Neural cell (in vitro differentiated cells): ENCODE measurements around the gene SUSD3. TPM values are rescaled to one million over a fixed set of nuclear protein-coding genes. Genes with fewer than 3 reads are reported as not detected.

ENCODE experiments used
- H2AFZ ChIP-seq: fragments of 200-600, 300-800 bp; sonication (generic), shearing (Covaris generic); 2 replicates; pipeline ENCODE4 v1.6.0; 2014; ENCODE audit warnings: low read depth, mild to moderate bottlenecking, antibody characterized with exemption, low read length, moderate library complexity
- H3F3A ChIP-seq: fragments of 200-600 bp; shearing (Covaris generic); 2 replicates; pipeline ENCODE4 v1.6.1; 2016; ENCODE audit warnings: mild to moderate bottlenecking, moderate library complexity, mixed read lengths, antibody characterized with exemption, low read length; ENCODE audit not compliant: insufficient read depth, poor library complexity, severe bottlenecking
- H3K27ac ChIP-seq: fragments of 200-600, 300-800 bp; sonication (generic), shearing (Covaris generic); 2 replicates; pipeline ENCODE4 v1.5.1; 2014; ENCODE audit warnings: mild to moderate bottlenecking, low read length, moderate library complexity
- H3K27me3 ChIP-seq: fragments of 300-800, 200-600 bp; sonication (generic), shearing (Covaris generic); 2 replicates; pipeline ENCODE4 v1.6.0; 2014; ENCODE audit warnings: mild to moderate bottlenecking, low read depth, low read length, moderate library complexity; ENCODE audit not compliant: insufficient read depth
- H3K36me3 ChIP-seq: fragments of 300-800, 200-600 bp; sonication (generic), shearing (Covaris generic); 2 replicates; pipeline ENCODE4 v1.5.1; 2014; ENCODE audit warnings: mild to moderate bottlenecking, antibody characterized with exemption, low read length, moderate library complexity; ENCODE audit not compliant: insufficient read depth
- H3K4me2 ChIP-seq: fragments of 300-800, 200-600 bp; sonication (generic), shearing (Covaris generic); 2 replicates; pipeline ENCODE4 v1.6.0; 2014; ENCODE audit warnings: mild to moderate bottlenecking, low read length
- H3K4me3 ChIP-seq: fragments of 300-800, 200-600 bp; sonication (generic), shearing (Covaris generic); 2 replicates; pipeline ENCODE4 v1.5.1; 2014; ENCODE audit warnings: mild to moderate bottlenecking, low read length, moderate library complexity
- H3K79me2 ChIP-seq: fragments of 200-600 bp; shearing (Covaris generic); replicated peaks from 2 replicates; pipeline ENCODE4 v1.6.0; 2014; ENCODE audit warnings: mild to moderate bottlenecking, low read length, moderate library complexity; ENCODE audit not compliant: insufficient read depth
- H3K9ac ChIP-seq: fragments of 300-800, 200-600 bp; sonication (generic), shearing (Covaris generic); 2 replicates; pipeline ENCODE4 v1.6.1; 2016; ENCODE audit warnings: mild to moderate bottlenecking, low read length, mixed read lengths
- H3K9me2 ChIP-seq: fragments of 200-600 bp; shearing (Covaris generic); 2 replicates; pipeline ENCODE4 v1.6.1; 2016; ENCODE audit warnings: mild to moderate bottlenecking, low read length, mixed read lengths; ENCODE audit not compliant: insufficient read depth
- H3K9me3 ChIP-seq: fragments of 200-600, 300-800 bp; sonication (generic), shearing (Covaris generic); 2 replicates; pipeline ENCODE4 v1.6.1; 2016; ENCODE audit warnings: mild to moderate bottlenecking, mixed run types, low read length, moderate library complexity, mixed read lengths
- H4K20me1 ChIP-seq: fragments of 200-600 bp; shearing (Covaris generic); 2 replicates; pipeline ENCODE4 v1.6.1; 2016; ENCODE audit warnings: mild to moderate bottlenecking, mixed run types; ENCODE audit not compliant: insufficient read depth
- CTCF ChIP-seq: fragments of 450-650 bp; IDR thresholded peaks from 2 replicates; pipeline ENCODE4 v1.5.1; 2014; ENCODE audit warnings: antibody characterized with exemption, mild to moderate bottlenecking, moderate library complexity; ENCODE audit not compliant: poor library complexity, severe bottlenecking
- EP300 ChIP-seq: fragments of 450-650 bp; conservative IDR thresholded peaks from 2 replicates; pipeline ENCODE4 v1.6.1; 2014; ENCODE audit warnings: antibody characterized with exemption, mild to moderate bottlenecking, moderate library complexity; ENCODE audit not compliant: poor library complexity, severe bottlenecking
- EZH2 ChIP-seq: fragments of 200-600, 300-800 bp; shearing (Covaris generic), sonication (generic); IDR thresholded peaks from 2 replicates; pipeline ENCODE4 v1.6.1; 2014; ENCODE audit warnings: antibody characterized with exemption, low read length, borderline replicate concordance, mild to moderate bottlenecking; ENCODE audit not compliant: insufficient read depth, poor library complexity, severe bottlenecking
- MXI1 ChIP-seq: fragments of 450-650 bp; conservative IDR thresholded peaks from 2 replicates; pipeline ENCODE4 v1.6.1; 2014; ENCODE audit warnings: antibody characterized with exemption, mild to moderate bottlenecking; ENCODE audit not compliant: poor library complexity, severe bottlenecking
- POLR2AphosphoS5 ChIP-seq: IDR thresholded peaks from 2 replicates; pipeline ENCODE4 v1.6.1; 2012
- RAD21 ChIP-seq: fragments of 450-650 bp; conservative IDR thresholded peaks from 2 replicates; pipeline ENCODE4 v1.6.1; 2014; ENCODE audit warnings: antibody characterized with exemption, mild to moderate bottlenecking, moderate library complexity
- REST ChIP-seq: IDR thresholded peaks from 2 replicates; pipeline ENCODE4 v1.6.1; 2012; ENCODE audit warnings: borderline replicate concordance
- SMC3 ChIP-seq: fragments of 450-650 bp; conservative IDR thresholded peaks from 2 replicates; pipeline ENCODE4 v1.6.1; 2014; ENCODE audit warnings: antibody characterized with exemption, mild to moderate bottlenecking, moderate library complexity; ENCODE audit not compliant: poor library complexity
- TAF1 ChIP-seq: IDR thresholded peaks from 2 replicates; pipeline ENCODE4 v1.6.1; 2012; ENCODE audit warnings: low read depth
- polyA plus RNA-seq: library from polyadenylated mRNA; depleted of rRNA; stranded (reverse); fragments of >200 nt; gene quantifications from 2 replicates; pipeline ENCODE4 v1.2.3, GENCODE V29; 2014

SUSD3 gene
- polyA plus RNA-seq, 1 donor from 2014 or later: not detected

GRCh38 chr9:93039976-93040375, 18.5 kb upstream of the SUSD3 start:
- H3F3A ChIP-seq: no peaks in the 10 kb centered on the region
- H3K79me2 ChIP-seq: no peaks in the 10 kb centered on the region
- H3K4me3 ChIP-seq: no peak overlapping the region
- no peaks in the 10 kb centered on the region for H3K9me3 ChIP-seq
- H3K36me3 ChIP-seq: no peaks in the 10 kb centered on the region
- no peaks in the 10 kb centered on the region for H3K9me2 ChIP-seq
- no peaks in the 10 kb centered on the region for H3K27me3 ChIP-seq
- H3K4me2 ChIP-seq: no peak overlapping the region
- H4K20me1 ChIP-seq: no peaks in the 10 kb centered on the region
- H3K9ac ChIP-seq: no peak overlapping the region
- TF ChIP-seq POLR2AphosphoS5 (no peak), REST (no peak), EZH2 (no peak), TAF1 (no peak), CTCF (no peak), RAD21 (no peak), EP300 (no peak), SMC3 (no peak), MXI1 (no peak)
- no peak overlapping the region for H2AFZ ChIP-seq
- no peak overlapping the region for H3K27ac ChIP-seq

GRCh38 chr9:93040409-93040808, 18.1 kb upstream of the SUSD3 start:
- no peaks in the 10 kb centered on the region for H3F3A ChIP-seq
- no peak overlapping the region for H3K4me3 ChIP-seq
- no peak overlapping the region for H2AFZ ChIP-seq
- no peaks in the 10 kb centered on the region for H3K9me3 ChIP-seq
- no peaks in the 10 kb centered on the region for H3K27me3 ChIP-seq
- H3K4me2 ChIP-seq: no peak overlapping the region
- no peaks in the 10 kb centered on the region for H4K20me1 ChIP-seq
- TF ChIP-seq CTCF: no peak
- no peak for TF ChIP-seq EP300
- no peak overlapping the region for H3K27ac ChIP-seq
- H3K9ac ChIP-seq: no peak overlapping the region
- no peaks in the 10 kb centered on the region for H3K36me3 ChIP-seq
- no peaks in the 10 kb centered on the region for H3K79me2 ChIP-seq
- H3K9me2 ChIP-seq: no peaks in the 10 kb centered on the region
